Measurements from ENCODE around the gene MS4A7.

DNA sequence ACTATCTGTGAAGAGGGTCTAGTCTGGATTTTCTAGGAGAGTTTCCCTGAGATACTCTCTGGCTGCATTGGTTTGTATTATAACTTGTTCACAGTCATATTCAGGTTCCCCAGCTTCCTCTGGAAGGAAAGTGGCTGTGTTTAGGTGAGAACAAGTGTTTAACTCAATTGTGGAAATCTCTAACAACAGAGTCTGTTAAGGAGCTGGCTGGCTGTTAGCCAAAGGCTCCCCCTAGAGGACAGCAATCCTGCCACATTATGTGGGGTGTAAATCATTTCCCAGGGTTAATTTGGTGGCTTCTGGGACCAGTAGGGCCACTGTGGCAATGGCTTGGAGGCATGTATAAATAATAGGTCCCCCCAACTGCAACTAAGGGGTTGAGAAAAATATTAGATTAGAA, 32.8 kb upstream of the MS4A7 start:
- TF ChIP-seq EZH2 (IDR thresholded peaks at IDR 0.05; ENCODE audit: insufficient read depth, poor library complexity, severe bottlenecking) = no peak
- TF ChIP-seq EZH2phosphoT487 (IDR thresholded peaks at IDR 0.05; ENCODE audit: insufficient read depth, low read depth) = no peak

Data from GM23248 (cell line).